GM12874 (cell line): Measurements from ENCODE around the gene ZNF679.

Source experiments
- TF ChIP-seq, protein P1 (sequence below): IDR thresholded peaks from 2 replicates; pipeline ENCODE4 v1.5.1; 2011; ENCODE audit warnings: low read depth, mild to moderate bottlenecking, control low read depth, low read length, moderate library complexity; ENCODE audit not compliant: insufficient read depth

ZNF679 gene

GRCh38 chr7:64294701-64295420, 66.6 kb downstream of the ZNF679 start:
- TF ChIP-seq, protein P1, sequence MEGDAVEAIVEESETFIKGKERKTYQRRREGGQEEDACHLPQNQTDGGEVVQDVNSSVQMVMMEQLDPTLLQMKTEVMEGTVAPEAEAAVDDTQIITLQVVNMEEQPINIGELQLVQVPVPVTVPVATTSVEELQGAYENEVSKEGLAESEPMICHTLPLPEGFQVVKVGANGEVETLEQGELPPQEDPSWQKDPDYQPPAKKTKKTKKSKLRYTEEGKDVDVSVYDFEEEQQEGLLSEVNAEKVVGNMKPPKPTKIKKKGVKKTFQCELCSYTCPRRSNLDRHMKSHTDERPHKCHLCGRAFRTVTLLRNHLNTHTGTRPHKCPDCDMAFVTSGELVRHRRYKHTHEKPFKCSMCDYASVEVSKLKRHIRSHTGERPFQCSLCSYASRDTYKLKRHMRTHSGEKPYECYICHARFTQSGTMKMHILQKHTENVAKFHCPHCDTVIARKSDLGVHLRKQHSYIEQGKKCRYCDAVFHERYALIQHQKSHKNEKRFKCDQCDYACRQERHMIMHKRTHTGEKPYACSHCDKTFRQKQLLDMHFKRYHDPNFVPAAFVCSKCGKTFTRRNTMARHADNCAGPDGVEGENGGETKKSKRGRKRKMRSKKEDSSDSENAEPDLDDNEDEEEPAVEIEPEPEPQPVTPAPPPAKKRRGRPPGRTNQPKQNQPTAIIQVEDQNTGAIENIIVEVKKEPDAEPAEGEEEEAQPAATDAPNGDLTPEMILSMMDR: no peak

GRCh38 chr7:64300641-64301405, 72.5 kb downstream of the ZNF679 start:
- TF ChIP-seq, protein P1: no peak

DNA sequence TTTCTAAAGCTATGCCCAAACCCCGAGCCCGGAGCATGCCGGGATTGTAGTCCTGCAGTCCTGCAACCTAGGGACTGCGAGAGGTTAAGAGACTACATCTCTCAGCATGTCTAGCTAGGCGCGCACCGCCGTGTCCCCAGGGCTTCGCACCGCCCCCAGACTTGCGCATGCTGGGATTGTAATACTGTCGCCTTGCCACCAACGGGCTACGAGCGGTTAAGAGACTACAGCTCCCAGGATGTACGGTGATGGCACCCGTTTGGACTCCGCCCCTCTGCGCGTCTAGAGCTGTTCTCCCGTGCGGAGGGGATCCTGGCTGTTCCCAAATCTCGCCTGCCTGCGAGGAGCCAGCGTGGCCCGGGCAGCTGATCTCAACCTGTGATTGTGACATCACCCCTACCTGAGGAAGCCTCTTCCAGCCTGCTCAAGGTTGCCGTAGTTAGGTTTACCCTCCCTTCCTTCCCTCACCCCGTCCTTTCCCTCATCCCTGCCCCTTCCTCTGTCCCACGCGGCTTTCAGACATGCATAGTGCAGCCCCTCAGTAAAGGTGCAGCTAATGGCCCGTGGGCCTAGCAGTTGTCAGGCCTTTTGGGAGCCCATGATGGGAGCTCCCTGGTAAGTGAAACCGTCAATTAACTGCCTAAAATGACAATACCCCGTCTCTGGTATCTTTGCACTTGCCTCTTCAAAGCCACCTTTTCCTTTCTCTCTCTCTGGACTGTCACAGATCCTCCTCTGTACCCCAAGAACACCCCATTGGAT, 79.2 kb downstream of the ZNF679 start:
- TF ChIP-seq, protein P1: no peak

- TF ChIP-seq, protein P1: no peak
Measured at GRCh38 chr7:64308016-64308270, 79.7 kb downstream of the ZNF679 start.

DNA sequence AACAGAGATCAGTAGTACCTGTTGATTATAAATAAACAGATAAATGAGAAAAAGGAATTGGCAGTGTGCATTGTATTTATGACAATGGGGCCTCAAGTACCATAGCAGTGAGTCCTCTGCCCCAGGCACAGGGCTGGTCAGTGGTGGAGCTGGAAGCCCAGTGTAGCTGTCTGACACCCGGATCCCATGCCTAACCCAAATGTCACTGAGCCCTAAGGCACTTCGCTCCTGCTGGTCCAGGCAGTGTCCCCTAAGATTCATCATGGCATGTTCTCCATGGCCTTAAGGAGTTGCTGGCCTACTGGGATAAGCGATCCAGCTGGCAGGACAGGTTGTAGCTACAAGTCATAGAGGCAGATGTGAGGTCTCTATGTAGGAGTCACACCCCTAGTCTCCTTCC, 82.2 kb downstream of the ZNF679 start:
- TF ChIP-seq, protein P1: no peak

GRCh38 chr7:64312826-64313225, 84.6 kb downstream of the ZNF679 start:
- TF ChIP-seq, protein P1: no peak

GRCh38 chr7:64313740-64314491, 85.6 kb downstream of the ZNF679 start, which contains the start of gene ZNF736:
ZNF736 (plus strand) TSS chr7:64313961; CDS start chr7:64314151, 190 bp downstream.
- TF ChIP-seq, protein P1: no peak
